GM21528 (cell line): ENCODE measurements around the gene ARHGEF39.
"Not testable (repeated sequence)": the region's sequence is repeated elsewhere in the genome, so short reads cannot be mapped to it uniquely, and the experiment has no call there.

Experiments
- ATAC-seq: cut with Tn5 transposase; IDR thresholded peaks from one replicate; pipeline ENCODE4 v1.9.1; 2021; ENCODE audit warnings: mild to moderate bottlenecking, moderate library complexity; ENCODE audit not compliant: unreplicated experiment, low FRiP score

ARHGEF39 gene

GRCh38 chr9:35628389-35628991 lies 36.5 kb downstream of the ARHGEF39 start:
- ATAC-seq: no peak

- no peak for ATAC-seq
Measured at GRCh38 chr9:35627575-35627974, 37.4 kb downstream of the ARHGEF39 start.

GRCh38 chr9:35619800-35620158 lies 45.2 kb downstream of the ARHGEF39 start:
- peak; percentile 40 for ATAC-seq

- peak; percentile 48 for ATAC-seq
Measured at GRCh38 chr9:35618854-35619799, 45.9 kb downstream of the ARHGEF39 start.

- no peak for ATAC-seq
Measured at GRCh38 chr9:35618325-35618727, 46.7 kb downstream of the ARHGEF39 start, which contains the start of gene CD72. Gene CD72, minus strand, starts transcription at chr9:35618413. Its CDS starts 110 bp downstream, at chr9:35618303.

GRCh38 chr9:35617548-35617947 lies 47.4 kb downstream of the ARHGEF39 start:
- ATAC-seq: no peak

- no peak for ATAC-seq
Measured at GRCh38 chr9:35616681-35617459, 48.1 kb downstream of the ARHGEF39 start.

GRCh38 chr9:35615981-35616680 lies 48.9 kb downstream of the ARHGEF39 start:
- ATAC-seq: no peak

GRCh38 chr9:35612843-35613242 lies 52.2 kb downstream of the ARHGEF39 start:
- no peak for ATAC-seq

- ATAC-seq: not testable (repeated sequence)
Measured at GRCh38 chr9:35612066-35612465, 52.9 kb downstream of the ARHGEF39 start.

GRCh38 chr9:35611230-35611797 lies 53.7 kb downstream of the ARHGEF39 start:
- ATAC-seq: no peak

GRCh38 chr9:35609820-35610163 lies 55.2 kb downstream of the ARHGEF39 start:
- ATAC-seq: no peak
